Esophagus squamous epithelium (tissue), 4 donors: ENCODE data around the gene RASAL2.

Experiments
- POLR2A ChIP-seq, 4 donors: fragments of 450-650 bp; IDR thresholded peaks; one replicate each; pipeline ENCODE4 v1.6.1; 2017; ENCODE audit warnings: antibody characterized with exemption in 4 of 4, mild to moderate bottlenecking in 4 of 4, moderate library complexity in 3 of 4
- TF ChIP-seq, protein P1 (sequence below), 6 experiments: fragments of 450-650 bp in 4 of 6; fragments of 200-600 bp in 2 of 6; sonication (generic) in 2 of 6; IDR thresholded peaks; one replicate each; pipeline ENCODE4 v1.5.1; 2016 to 2019; ENCODE audit warnings: antibody characterized with exemption in 6 of 6, mild to moderate bottlenecking in 4 of 6, moderate library complexity in 4 of 6

GRCh38 chr1:178258536-178258935, 164.6 kb downstream of the RASAL2 start:
- TF ChIP-seq, protein P1, sequence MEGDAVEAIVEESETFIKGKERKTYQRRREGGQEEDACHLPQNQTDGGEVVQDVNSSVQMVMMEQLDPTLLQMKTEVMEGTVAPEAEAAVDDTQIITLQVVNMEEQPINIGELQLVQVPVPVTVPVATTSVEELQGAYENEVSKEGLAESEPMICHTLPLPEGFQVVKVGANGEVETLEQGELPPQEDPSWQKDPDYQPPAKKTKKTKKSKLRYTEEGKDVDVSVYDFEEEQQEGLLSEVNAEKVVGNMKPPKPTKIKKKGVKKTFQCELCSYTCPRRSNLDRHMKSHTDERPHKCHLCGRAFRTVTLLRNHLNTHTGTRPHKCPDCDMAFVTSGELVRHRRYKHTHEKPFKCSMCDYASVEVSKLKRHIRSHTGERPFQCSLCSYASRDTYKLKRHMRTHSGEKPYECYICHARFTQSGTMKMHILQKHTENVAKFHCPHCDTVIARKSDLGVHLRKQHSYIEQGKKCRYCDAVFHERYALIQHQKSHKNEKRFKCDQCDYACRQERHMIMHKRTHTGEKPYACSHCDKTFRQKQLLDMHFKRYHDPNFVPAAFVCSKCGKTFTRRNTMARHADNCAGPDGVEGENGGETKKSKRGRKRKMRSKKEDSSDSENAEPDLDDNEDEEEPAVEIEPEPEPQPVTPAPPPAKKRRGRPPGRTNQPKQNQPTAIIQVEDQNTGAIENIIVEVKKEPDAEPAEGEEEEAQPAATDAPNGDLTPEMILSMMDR (IDR thresholded peaks at IDR 0.05): no peak
- TF ChIP-seq POLR2A (IDR thresholded peaks at IDR 0.05): no peak
